OCI-LY1 (cell line): ENCODE results near the gene MLLT3.

Experiments
- H2AFZ ChIP-seq: fragments of 200-600 bp; sonication (generic), shearing (Covaris generic); 2 replicates; pipeline ENCODE4 v1.6.0; 2014; ENCODE audit warnings: antibody characterized with exemption, mild to moderate bottlenecking, low read length
- H3F3A ChIP-seq: fragments of 200-600 bp; sonication (generic), shearing (Covaris generic); 2 replicates; pipeline ENCODE4 v1.6.0; 2014; ENCODE audit warnings: mild to moderate bottlenecking, antibody characterized with exemption, low read length, moderate library complexity; ENCODE audit not compliant: insufficient read depth
- H3K27ac ChIP-seq: fragments of 200-600 bp; sonication (generic); 2 replicates; pipeline ENCODE4 v1.5.1; 2014; ENCODE audit warnings: low read length, mixed run types, mild to moderate bottlenecking, low read depth; ENCODE audit not compliant: poor library complexity, severe bottlenecking
- H3K27me3 ChIP-seq: fragments of 200-600 bp; sonication (generic); 2 replicates; pipeline ENCODE4 v1.6.0; 2014; ENCODE audit warnings: antibody characterized with exemption, mild to moderate bottlenecking, low read length, moderate library complexity; ENCODE audit not compliant: insufficient read depth
- H3K36me3 ChIP-seq: fragments of 200-600 bp; sonication (generic); 2 replicates; pipeline ENCODE4 v1.6.1; 2014; ENCODE audit warnings: mild to moderate bottlenecking, antibody characterized with exemption, low read length, moderate library complexity, mixed read lengths; ENCODE audit not compliant: insufficient read depth
- H3K4me1 ChIP-seq: fragments of 200-600 bp; sonication (generic); 2 replicates; pipeline ENCODE4 v1.5.1; 2014; ENCODE audit warnings: mild to moderate bottlenecking, low read length, moderate library complexity; ENCODE audit not compliant: insufficient read depth, severe bottlenecking
- H3K4me2 ChIP-seq: fragments of 200-600 bp; sonication (generic), shearing (Covaris generic); 2 replicates; pipeline ENCODE4 v1.6.1; 2014; ENCODE audit warnings: low read length
- H3K4me3 ChIP-seq: fragments of 200-600 bp; sonication (generic); 2 replicates; pipeline ENCODE4 v1.5.1; 2014; ENCODE audit warnings: low read length, low read depth, mild to moderate bottlenecking, mixed read lengths; ENCODE audit not compliant: poor library complexity, severe bottlenecking
- H3K79me2 ChIP-seq: fragments of 200-600 bp; shearing (Covaris generic); 2 replicates; pipeline ENCODE4 v1.6.1; 2016; ENCODE audit warnings: mixed run types, low read length, mixed read lengths; ENCODE audit not compliant: insufficient read depth
- H3K9ac ChIP-seq: fragments of 200-600 bp; sonication (generic), shearing (Covaris generic); 2 replicates; pipeline ENCODE4 v1.6.1; 2014; ENCODE audit warnings: mild to moderate bottlenecking, low read length, mixed read lengths
- H3K9me2 ChIP-seq: fragments of 200-600 bp; sonication (generic), shearing (Covaris generic); 2 replicates; pipeline ENCODE4 v1.6.1; 2014; ENCODE audit warnings: low read depth, mild to moderate bottlenecking, low read length, mixed read lengths
- H3K9me3 ChIP-seq: fragments of 200-600 bp; shearing (Covaris generic); 2 replicates; pipeline ENCODE4 v1.6.1; 2014; ENCODE audit warnings: low read length, mixed read lengths
- H4K20me1 ChIP-seq: fragments of 200-600 bp; sonication (generic), shearing (Covaris generic); 2 replicates; pipeline ENCODE4 v1.6.0; 2016; ENCODE audit warnings: mild to moderate bottlenecking, low read length; ENCODE audit not compliant: insufficient read depth
- EZH2 ChIP-seq: fragments of 200-600 bp; sonication (generic), shearing (Covaris generic); IDR thresholded peaks from 2 replicates; pipeline ENCODE4 v1.8.0; 2017; ENCODE audit warnings: borderline replicate concordance, mixed run types, mild to moderate bottlenecking, antibody characterized with exemption, low read length, moderate library complexity, mixed read lengths
- TF ChIP-seq, protein P1 (sequence below): fragments of 200-600 bp; sonication (generic), shearing (Covaris generic); IDR thresholded peaks from 2 replicates; pipeline ENCODE4 v1.5.1; 2017; ENCODE audit warnings: mild to moderate bottlenecking, antibody characterized with exemption, low read length, moderate library complexity, mixed read lengths

MLLT3 gene

GRCh38 chr9:20417373-20418080 lies 204.8 kb downstream of the MLLT3 start:
- Histone ChIP-seq H2AFZ (no peak overlapping the region), H3K9me2 (no peaks in the 10 kb centered on the region), H3K9ac (no peak overlapping the region), H3F3A (no peaks in the 10 kb centered on the region), H3K4me2 (no peak overlapping the region), H3K27ac (no peak overlapping the region), H3K4me3 (no peak overlapping the region), H3K27me3 (no peaks in the 10 kb centered on the region), H3K36me3 (no peaks in the 10 kb centered on the region), H4K20me1 (no peaks in the 10 kb centered on the region), H3K9me3 (no peaks in the 10 kb centered on the region), H3K79me2 (no peaks in the 10 kb centered on the region), H3K4me1 (no peaks in the 10 kb centered on the region)
- no peak for TF ChIP-seq EZH2
- TF ChIP-seq, protein P1, sequence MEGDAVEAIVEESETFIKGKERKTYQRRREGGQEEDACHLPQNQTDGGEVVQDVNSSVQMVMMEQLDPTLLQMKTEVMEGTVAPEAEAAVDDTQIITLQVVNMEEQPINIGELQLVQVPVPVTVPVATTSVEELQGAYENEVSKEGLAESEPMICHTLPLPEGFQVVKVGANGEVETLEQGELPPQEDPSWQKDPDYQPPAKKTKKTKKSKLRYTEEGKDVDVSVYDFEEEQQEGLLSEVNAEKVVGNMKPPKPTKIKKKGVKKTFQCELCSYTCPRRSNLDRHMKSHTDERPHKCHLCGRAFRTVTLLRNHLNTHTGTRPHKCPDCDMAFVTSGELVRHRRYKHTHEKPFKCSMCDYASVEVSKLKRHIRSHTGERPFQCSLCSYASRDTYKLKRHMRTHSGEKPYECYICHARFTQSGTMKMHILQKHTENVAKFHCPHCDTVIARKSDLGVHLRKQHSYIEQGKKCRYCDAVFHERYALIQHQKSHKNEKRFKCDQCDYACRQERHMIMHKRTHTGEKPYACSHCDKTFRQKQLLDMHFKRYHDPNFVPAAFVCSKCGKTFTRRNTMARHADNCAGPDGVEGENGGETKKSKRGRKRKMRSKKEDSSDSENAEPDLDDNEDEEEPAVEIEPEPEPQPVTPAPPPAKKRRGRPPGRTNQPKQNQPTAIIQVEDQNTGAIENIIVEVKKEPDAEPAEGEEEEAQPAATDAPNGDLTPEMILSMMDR, result no peak

DNA sequence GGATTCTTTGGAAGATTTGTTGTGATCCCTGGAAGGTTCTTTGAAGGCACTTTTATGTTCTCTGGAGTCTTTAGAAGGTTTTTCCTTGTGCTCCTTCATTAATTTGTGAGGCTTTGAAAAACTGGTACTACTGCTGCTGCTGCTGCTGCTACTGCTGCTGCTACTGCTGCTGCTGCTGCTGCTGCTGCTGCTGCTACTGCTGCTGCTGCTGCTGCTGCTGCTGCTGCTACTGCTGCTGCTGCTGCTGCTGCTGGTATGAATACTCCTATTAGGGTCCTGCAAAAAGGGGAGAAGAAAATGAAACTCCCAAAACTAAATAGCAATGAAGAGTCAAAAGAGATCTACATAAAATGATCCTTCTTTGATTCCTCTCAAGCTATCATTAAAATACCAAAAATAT lies 208.1 kb downstream of the MLLT3 start:
- Histone ChIP-seq H3K79me2 (no peaks in the 10 kb centered on the region), H3K4me1 (no peaks in the 10 kb centered on the region), H3K27me3 (no peaks in the 10 kb centered on the region), H4K20me1 (no peaks in the 10 kb centered on the region), H3K9ac (no peak overlapping the region), H3K9me2 (no peaks in the 10 kb centered on the region), H3K4me2 (no peak overlapping the region), H3K4me3 (no peak overlapping the region), H3K27ac (no peak overlapping the region), H3K36me3 (no peaks in the 10 kb centered on the region), H3F3A (no peaks in the 10 kb centered on the region), H3K9me3 (no peaks in the 10 kb centered on the region), H2AFZ (no peak overlapping the region)
- TF ChIP-seq, protein P1, result no peak
- TF ChIP-seq EZH2, result no peak

DNA sequence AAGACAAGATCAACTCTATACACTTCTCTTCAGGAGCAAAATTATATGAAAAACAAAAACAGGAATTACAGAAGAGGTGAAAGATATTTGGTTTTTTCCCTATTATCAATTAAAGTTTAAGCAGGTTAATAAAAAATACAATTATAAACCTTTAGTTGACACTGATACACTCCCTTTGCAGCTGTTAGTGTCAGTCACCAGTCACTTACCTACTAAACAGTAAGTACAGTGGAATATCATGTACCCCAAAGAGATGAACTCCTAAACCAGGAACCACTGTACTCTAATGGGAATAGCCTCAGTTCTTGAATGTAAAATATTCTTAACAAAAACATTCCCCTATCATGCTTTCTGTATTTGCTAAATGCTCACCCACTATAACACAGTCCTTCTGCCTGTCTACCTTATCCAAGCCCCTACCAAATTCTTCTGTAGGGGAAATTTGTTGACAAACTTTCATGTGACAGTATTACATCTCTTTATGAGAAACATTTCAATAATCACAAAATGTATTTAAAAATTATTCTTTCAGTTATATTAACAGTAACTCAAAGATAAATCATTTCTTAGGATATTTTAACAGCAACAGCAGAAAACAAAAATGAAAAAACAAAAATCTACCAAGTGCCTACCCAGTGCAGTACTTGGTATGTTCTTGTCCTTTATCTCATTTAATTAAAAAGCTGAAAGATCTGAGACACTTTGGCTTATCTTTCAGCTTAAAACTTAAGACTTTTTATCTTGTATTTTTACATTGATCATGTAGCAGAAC lies 212.8 kb downstream of the MLLT3 start:
- H3K4me1 ChIP-seq, result no peaks in the 10 kb centered on the region
- no peak overlapping the region for H3K27ac ChIP-seq
- no peaks in the 10 kb centered on the region for H3K36me3 ChIP-seq
- no peaks in the 10 kb centered on the region for H4K20me1 ChIP-seq
- no peaks in the 10 kb centered on the region for H3K9me2 ChIP-seq
- H3K4me3 ChIP-seq, result no peak overlapping the region
- H3K27me3 ChIP-seq, result no peaks in the 10 kb centered on the region
- no peaks in the 10 kb centered on the region for H3K79me2 ChIP-seq
- no peak overlapping the region for H3K4me2 ChIP-seq
- no peak overlapping the region for H2AFZ ChIP-seq
- H3K9me3 ChIP-seq, result no peaks in the 10 kb centered on the region
- TF ChIP-seq EZH2, result no peak
- TF ChIP-seq, protein P1, result no peak
- H3K9ac ChIP-seq, result no peak overlapping the region
- no peaks in the 10 kb centered on the region for H3F3A ChIP-seq
